GM19372 (cell line): ENCODE results near the gene OR8B12.
"Not testable (repeated sequence)": the region's sequence is repeated elsewhere in the genome, so short reads cannot be mapped to it uniquely, and the experiment has no call there.

ENCODE experiments used
- ATAC-seq: cut with Tn5 transposase; IDR thresholded peaks from one replicate; pipeline ENCODE4 v1.9.1; 2021; ENCODE audit warnings: mild to moderate bottlenecking, low read depth, moderate library complexity; ENCODE audit not compliant: unreplicated experiment

Gene OR8B12

DNA sequence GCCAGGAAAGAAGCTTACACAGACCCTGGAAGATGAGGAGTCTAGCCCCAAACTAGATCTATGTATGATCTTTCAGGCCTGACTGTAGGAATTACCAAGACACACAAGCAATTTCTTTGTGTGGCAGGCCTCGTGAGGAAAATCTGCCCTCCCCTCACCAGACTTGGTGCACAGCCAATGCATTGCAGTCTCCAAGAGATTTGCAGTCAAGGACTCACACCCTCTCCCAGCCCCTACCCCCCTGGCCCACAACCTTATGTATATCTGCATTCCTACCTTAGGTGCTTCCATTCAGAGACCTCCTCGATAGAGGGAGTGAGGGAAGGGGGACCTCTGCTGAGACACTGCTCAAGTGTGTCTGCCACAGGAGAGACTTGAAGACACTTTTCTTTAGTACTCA, 9.8 kb downstream of the OR8B12 start:
- no peak for ATAC-seq

DNA sequence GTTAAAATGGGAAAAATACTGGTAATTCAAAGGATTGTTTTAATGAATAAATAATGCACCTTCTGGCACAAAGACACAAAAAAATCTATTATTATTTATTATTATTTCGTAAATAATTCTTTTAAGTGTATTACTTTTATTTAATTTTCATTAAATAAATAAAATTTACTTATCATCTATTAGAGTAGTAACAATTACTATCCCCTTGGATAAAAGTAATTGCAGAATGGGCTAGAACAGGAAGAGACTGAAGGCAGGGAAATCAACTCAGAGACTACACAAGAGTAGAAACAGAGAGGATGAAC, 23.0 kb downstream of the OR8B12 start:
- ATAC-seq, result no peak

DNA sequence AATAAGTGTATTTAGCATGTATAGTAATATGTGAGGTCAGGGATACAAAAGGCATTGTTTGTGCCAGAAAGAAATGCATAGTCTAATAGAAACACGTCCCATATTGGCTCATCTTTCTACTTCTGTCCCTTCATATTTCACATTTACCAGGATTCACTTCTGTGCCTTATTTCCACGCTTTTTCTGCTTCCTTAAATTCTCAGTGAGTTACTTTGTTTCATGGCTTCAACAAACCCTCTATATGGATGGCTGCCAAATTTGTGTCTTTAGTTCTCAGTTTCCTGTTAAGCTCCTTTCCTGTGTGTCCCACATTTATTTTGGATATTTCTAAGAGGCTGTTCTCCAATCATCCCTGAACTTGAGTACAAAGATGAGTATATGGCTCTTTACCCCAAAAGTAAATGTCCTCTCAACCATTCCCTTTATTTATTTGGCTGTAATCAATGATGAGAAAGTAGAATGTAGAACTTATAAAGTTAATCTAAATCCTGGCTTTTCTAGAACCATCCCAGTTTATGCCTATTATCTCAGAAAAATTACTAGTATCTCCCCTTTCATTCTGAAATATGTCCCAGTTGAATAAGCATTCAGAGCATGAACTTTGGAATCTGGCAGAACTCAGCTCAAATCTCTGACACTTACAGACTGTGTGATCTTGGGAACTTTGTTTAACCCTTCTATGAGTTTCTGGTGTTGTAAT, 23.5 kb downstream of the OR8B12 start:
- ATAC-seq, result no peak

DNA sequence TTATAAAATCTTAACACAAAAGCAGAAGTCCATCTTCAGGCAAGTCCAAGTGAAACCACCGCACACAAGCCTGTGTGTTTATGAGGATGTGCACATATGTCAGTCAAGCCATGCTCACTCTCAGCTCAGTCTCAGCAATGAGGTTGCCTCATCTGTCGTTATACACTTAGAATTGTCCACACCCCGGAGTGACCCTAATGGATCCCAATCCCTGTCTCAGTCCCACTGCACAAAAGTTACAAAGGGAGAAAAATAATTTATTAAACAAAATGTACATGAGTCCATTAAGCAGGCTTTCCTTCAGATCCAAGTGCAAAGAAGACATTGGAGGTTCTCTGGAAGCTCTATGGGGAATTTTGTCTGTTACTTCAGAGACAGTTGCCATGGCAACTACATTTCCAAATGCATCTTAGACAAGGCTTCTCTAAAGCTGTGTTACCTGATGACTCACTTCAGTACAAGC, 24.4 kb downstream of the OR8B12 start:
- ATAC-seq, result no peak

DNA sequence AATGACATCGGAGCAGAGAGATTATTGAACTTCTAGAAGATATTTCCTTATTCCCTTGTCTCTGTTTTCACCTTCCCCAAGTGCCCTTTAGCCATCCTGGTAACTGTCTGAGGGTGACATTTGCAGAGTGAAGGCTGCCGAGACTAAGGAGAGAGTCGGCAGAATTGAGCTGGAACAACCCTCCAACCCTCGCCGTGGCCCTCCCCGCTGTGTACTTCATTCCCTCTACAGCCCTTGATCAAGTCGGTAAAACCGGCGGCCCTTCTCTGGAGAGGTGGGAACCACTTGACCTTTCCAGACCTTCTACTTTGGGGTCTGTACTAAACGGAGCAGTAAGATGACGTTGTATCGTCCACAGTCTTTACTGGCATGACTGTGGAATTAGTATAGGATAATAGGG, 26.1 kb downstream of the OR8B12 start:
- ATAC-seq, result no peak

DNA sequence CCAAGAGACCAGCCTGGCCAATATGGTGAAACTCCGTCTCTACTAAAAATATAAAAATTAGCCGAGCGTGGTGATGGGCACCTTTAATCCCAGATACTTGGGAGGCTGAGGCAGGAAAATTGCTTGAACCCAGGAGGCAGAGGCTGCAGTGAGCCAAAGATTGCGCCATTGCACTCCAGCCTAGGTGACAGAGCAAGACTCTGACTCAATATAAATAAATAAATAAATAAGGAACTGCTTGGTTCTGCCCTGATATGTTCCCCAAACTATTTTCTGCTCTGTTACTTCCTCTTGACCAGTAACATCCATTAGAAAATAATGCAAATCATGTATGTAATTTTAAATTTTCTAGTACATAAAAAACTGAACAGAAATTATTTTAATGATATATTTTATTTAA, 28.8 kb downstream of the OR8B12 start:
- not testable (repeated sequence) for ATAC-seq

DNA sequence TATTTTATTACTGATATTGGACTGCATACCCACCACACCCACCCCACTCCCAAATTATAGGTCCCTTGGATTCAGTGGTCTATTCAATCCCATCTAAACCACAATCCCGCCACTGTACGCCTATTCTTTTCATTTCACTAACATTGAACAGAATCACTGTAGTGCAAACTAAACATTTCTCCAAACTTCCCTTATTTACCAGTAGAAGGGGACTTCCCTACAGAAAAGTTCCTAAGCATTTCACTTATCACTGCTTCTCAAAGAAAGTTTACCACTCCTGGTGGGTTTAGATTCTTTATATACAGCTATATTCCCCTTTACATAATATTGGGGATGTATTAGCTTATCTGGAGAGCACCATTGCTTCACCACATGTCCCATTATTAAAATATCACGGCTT, 29.3 kb downstream of the OR8B12 start:
- ATAC-seq, result no peak

DNA sequence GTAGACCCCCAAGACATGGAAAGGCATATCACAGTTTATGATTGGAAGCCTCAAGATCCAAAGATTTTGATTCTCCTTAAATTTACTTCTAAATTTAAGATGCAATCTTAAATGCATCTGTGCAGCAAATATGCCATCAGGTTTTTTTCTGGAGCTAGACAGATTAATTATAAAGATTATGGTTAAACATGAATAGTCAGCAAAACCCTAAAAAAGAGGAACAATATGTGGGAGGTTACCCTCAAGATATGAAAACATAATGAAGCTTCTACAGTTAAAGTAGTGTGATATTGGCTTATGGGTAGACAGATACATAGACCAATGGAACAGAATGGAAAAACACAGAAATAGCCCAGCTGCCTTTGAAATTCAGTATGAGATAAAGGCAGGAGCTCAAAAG, 31.7 kb downstream of the OR8B12 start:
- no peak for ATAC-seq

DNA sequence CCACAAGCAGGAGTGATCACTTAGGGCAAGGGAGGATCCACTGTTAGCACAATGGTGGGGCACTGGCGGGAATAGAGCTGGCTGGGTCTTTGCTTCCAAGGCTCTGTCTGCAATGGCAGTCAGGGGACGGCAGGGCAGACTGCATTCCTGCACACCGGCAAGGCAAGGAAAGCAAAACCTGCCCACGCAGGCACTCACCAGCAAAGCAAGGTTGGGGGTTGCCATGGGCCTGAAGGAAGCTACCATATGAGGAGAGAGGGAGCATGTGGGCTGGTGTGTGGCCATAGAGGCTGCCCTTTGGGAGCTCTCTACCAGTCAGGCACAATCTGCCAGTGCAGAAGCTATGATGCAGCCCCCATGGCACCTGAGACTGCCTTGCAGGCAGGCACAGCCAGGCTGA, 33.2 kb downstream of the OR8B12 start:
- ATAC-seq, result no peak

DNA sequence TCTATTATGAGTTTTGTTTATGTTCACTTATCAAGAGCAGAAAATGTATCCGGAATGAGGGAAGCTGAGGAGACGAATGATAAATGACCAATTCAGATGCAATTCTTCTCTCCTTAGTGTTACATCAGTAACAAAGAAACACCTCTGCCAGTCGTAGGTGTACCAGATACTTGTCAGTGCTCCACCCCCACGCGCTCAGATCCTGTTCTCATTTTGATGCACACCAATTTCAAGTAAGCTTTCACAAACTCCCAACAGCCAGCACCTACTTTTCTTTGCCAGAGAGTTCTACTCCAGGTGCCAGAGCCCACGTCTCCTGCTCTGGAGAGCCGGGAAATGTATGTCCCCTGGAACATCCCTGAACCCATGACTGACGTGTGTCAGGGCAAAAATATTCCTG, 43.7 kb downstream of the OR8B12 start:
- no peak for ATAC-seq

DNA sequence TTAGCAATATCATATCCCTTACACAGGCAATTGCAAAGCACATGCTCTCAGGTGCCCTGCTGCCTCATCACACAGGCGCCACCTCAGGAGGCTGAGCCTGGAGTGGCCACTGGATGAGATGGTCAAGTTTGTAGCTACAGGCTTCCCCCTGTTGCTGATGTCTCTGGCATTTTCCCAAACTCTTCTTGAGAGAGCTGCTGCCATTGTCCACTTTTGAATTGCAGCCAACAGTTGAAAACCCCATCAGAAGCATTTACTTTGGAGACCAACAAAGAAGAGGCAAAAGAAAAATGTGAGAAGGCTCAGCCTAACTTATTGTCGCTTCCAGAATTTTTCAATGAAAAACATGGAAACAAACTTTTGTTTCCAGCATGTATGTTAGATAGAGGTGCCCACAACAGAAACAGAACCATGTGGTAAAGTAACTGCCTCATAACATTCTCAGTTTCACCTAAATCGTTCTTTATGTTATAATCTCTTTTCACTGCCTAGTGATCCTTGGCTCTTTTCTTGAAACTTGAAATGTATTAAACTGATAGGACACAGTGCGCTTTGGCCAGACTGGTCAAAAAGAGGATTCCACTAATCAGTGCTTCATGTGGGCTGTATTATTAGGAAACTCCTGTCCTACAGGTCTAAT, 50.3 kb downstream of the OR8B12 start:
- no peak for ATAC-seq
